ENCODE data around the gene RNF13.

RNF13 gene

GRCh38 chr3:149891621-149892020, 78.6 kb downstream of the RNF13 start:
- Histone ChIP-seq H3K4me3 (ENCODE audit: low read length in 2 of 2) (no peak overlapping the region), H3K27ac (ENCODE audit: low read depth in 2 of 2, low read length in 2 of 2) (no peak overlapping the region), H3K9ac (ENCODE audit: low read depth in 1 of 2, low read length in 2 of 2) (no peak overlapping the region), H3K4me1 (ENCODE audit: control insufficient read depth in 2 of 2, insufficient read depth in 2 of 2, low read length in 2 of 2) (peaks cover 0 to 2% of the 10 kb centered on the region in 2 donors), H3K36me3 (ENCODE audit: control insufficient read depth in 2 of 2, insufficient read depth in 2 of 2, low read length in 2 of 2) (peaks cover 0 to 6% of the 10 kb centered on the region in 2 donors), H3K27me3 (ENCODE audit: control insufficient read depth in 2 of 2, insufficient read depth in 2 of 2, low read length in 2 of 2) (no peaks in the 10 kb centered on the region), H3K9me3 (ENCODE audit: control insufficient read depth in 2 of 2, low read length in 2 of 2) (no peaks in the 10 kb centered on the region)

GRCh38 chr3:149892371-149892770, 79.4 kb downstream of the RNF13 start:
- Histone ChIP-seq H3K9ac (ENCODE audit: low read depth in 1 of 2, low read length in 2 of 2) (no peak overlapping the region), H3K27me3 (ENCODE audit: control insufficient read depth in 2 of 2, insufficient read depth in 2 of 2, low read length in 2 of 2) (no peaks in the 10 kb centered on the region), H3K9me3 (ENCODE audit: control insufficient read depth in 2 of 2, low read length in 2 of 2) (no peaks in the 10 kb centered on the region), H3K4me3 (ENCODE audit: low read length in 2 of 2) (no peak overlapping the region), H3K36me3 (ENCODE audit: control insufficient read depth in 2 of 2, insufficient read depth in 2 of 2, low read length in 2 of 2) (peaks cover 0 to 3% of the 10 kb centered on the region in 2 donors), H3K4me1 (ENCODE audit: control insufficient read depth in 2 of 2, insufficient read depth in 2 of 2, low read length in 2 of 2) (peaks cover 0 to 2% of the 10 kb centered on the region in 2 donors), H3K27ac (ENCODE audit: low read depth in 2 of 2, low read length in 2 of 2) (no peak overlapping the region)

- H3K27me3 ChIP-seq (ENCODE audit: control insufficient read depth in 2 of 2, insufficient read depth in 2 of 2, low read length in 2 of 2) = no peaks in the 10 kb centered on the region
- no peak overlapping the region for H3K9ac ChIP-seq (ENCODE audit: low read depth in 1 of 2, low read length in 2 of 2)
- H3K27ac ChIP-seq (ENCODE audit: low read depth in 2 of 2, low read length in 2 of 2) = no peak overlapping the region
- peaks cover 0 to 4% of the 10 kb centered on the region in 2 donors for H3K36me3 ChIP-seq (ENCODE audit: control insufficient read depth in 2 of 2, insufficient read depth in 2 of 2, low read length in 2 of 2)
- H3K4me3 ChIP-seq (ENCODE audit: low read length in 2 of 2) = no peak overlapping the region
- peaks cover 0 to 2% of the 10 kb centered on the region in 2 donors for H3K4me1 ChIP-seq (ENCODE audit: control insufficient read depth in 2 of 2, insufficient read depth in 2 of 2, low read length in 2 of 2)
- no peaks in the 10 kb centered on the region for H3K9me3 ChIP-seq (ENCODE audit: control insufficient read depth in 2 of 2, low read length in 2 of 2)
Measured at GRCh38 chr3:149894205-149894604, 81.2 kb downstream of the RNF13 start.

GRCh38 chr3:149895339-149895738, 82.3 kb downstream of the RNF13 start:
- peaks cover 0 to 2% of the 10 kb centered on the region in 2 donors for H3K4me1 ChIP-seq (ENCODE audit: control insufficient read depth in 2 of 2, insufficient read depth in 2 of 2, low read length in 2 of 2)
- peaks cover 0 to 4% of the 10 kb centered on the region in 2 donors for H3K36me3 ChIP-seq (ENCODE audit: control insufficient read depth in 2 of 2, insufficient read depth in 2 of 2, low read length in 2 of 2)
- no peak overlapping the region for H3K27ac ChIP-seq (ENCODE audit: low read depth in 2 of 2, low read length in 2 of 2)
- no peak overlapping the region for H3K9ac ChIP-seq (ENCODE audit: low read depth in 1 of 2, low read length in 2 of 2)
- H3K27me3 ChIP-seq (ENCODE audit: control insufficient read depth in 2 of 2, insufficient read depth in 2 of 2, low read length in 2 of 2) = no peaks in the 10 kb centered on the region
- no peak overlapping the region for H3K4me3 ChIP-seq (ENCODE audit: low read length in 2 of 2)
- H3K9me3 ChIP-seq (ENCODE audit: control insufficient read depth in 2 of 2, low read length in 2 of 2) = no peaks in the 10 kb centered on the region

- Histone ChIP-seq H3K27me3 (ENCODE audit: control insufficient read depth in 2 of 2, insufficient read depth in 2 of 2, low read length in 2 of 2) (no peaks in the 10 kb centered on the region), H3K4me3 (ENCODE audit: low read length in 2 of 2) (no peak overlapping the region), H3K9ac (ENCODE audit: low read depth in 1 of 2, low read length in 2 of 2) (no peak overlapping the region), H3K4me1 (ENCODE audit: control insufficient read depth in 2 of 2, insufficient read depth in 2 of 2, low read length in 2 of 2) (peaks cover 0 to 2% of the 10 kb centered on the region in 2 donors), H3K27ac (ENCODE audit: low read depth in 2 of 2, low read length in 2 of 2) (no peak overlapping the region), H3K9me3 (ENCODE audit: control insufficient read depth in 2 of 2, low read length in 2 of 2) (no peaks in the 10 kb centered on the region), H3K36me3 (ENCODE audit: control insufficient read depth in 2 of 2, insufficient read depth in 2 of 2, low read length in 2 of 2) (peaks cover 0 to 4% of the 10 kb centered on the region in 2 donors)
Measured at GRCh38 chr3:149895769-149896168, 82.8 kb downstream of the RNF13 start.

GRCh38 chr3:149898771-149899170, 85.8 kb downstream of the RNF13 start:
- Histone ChIP-seq H3K9ac (ENCODE audit: low read depth in 1 of 2, low read length in 2 of 2) (no peak overlapping the region), H3K27ac (ENCODE audit: low read depth in 2 of 2, low read length in 2 of 2) (no peak overlapping the region), H3K9me3 (ENCODE audit: control insufficient read depth in 2 of 2, low read length in 2 of 2) (no peaks in the 10 kb centered on the region), H3K4me1 (ENCODE audit: control insufficient read depth in 2 of 2, insufficient read depth in 2 of 2, low read length in 2 of 2) (no peaks in the 10 kb centered on the region), H3K4me3 (ENCODE audit: low read length in 2 of 2) (no peak overlapping the region), H3K27me3 (ENCODE audit: control insufficient read depth in 2 of 2, insufficient read depth in 2 of 2, low read length in 2 of 2) (no peaks in the 10 kb centered on the region), H3K36me3 (ENCODE audit: control insufficient read depth in 2 of 2, insufficient read depth in 2 of 2, low read length in 2 of 2) (peaks cover 0 to 4% of the 10 kb centered on the region in 2 donors)

- H3K4me3 ChIP-seq (ENCODE audit: low read length in 2 of 2) = no peak overlapping the region
- peaks cover 0 to 4% of the 10 kb centered on the region in 2 donors for H3K36me3 ChIP-seq (ENCODE audit: control insufficient read depth in 2 of 2, insufficient read depth in 2 of 2, low read length in 2 of 2)
- no peaks in the 10 kb centered on the region for H3K9me3 ChIP-seq (ENCODE audit: control insufficient read depth in 2 of 2, low read length in 2 of 2)
- no peak overlapping the region for H3K9ac ChIP-seq (ENCODE audit: low read depth in 1 of 2, low read length in 2 of 2)
- no peaks in the 10 kb centered on the region for H3K27me3 ChIP-seq (ENCODE audit: control insufficient read depth in 2 of 2, insufficient read depth in 2 of 2, low read length in 2 of 2)
- H3K27ac ChIP-seq (ENCODE audit: low read depth in 2 of 2, low read length in 2 of 2) = no peak overlapping the region
- no peaks in the 10 kb centered on the region for H3K4me1 ChIP-seq (ENCODE audit: control insufficient read depth in 2 of 2, insufficient read depth in 2 of 2, low read length in 2 of 2)
Measured at GRCh38 chr3:149900322-149900721, 87.3 kb downstream of the RNF13 start.

- H3K9me3 ChIP-seq (ENCODE audit: control insufficient read depth in 2 of 2, low read length in 2 of 2) = no peaks in the 10 kb centered on the region
Measured at GRCh38 chr3:149901770-149902169, 88.8 kb downstream of the RNF13 start.

GRCh38 chr3:149902498-149903139, 89.6 kb downstream of the RNF13 start:
- H3K27ac ChIP-seq (ENCODE audit: low read depth in 2 of 2, low read length in 2 of 2) = no peak overlapping the region
- H3K9ac ChIP-seq (ENCODE audit: low read depth in 1 of 2, low read length in 2 of 2) = no peak overlapping the region
- H3K36me3 ChIP-seq (ENCODE audit: control insufficient read depth in 2 of 2, insufficient read depth in 2 of 2, low read length in 2 of 2) = peaks cover 0 to 2% of the 10 kb centered on the region in 2 donors

More at GRCh38 chr3:149901770-149902169, 88.8 kb downstream of the RNF13 start:
- H3K9ac ChIP-seq (ENCODE audit: low read depth in 1 of 2, low read length in 2 of 2) = no peak overlapping the region
- H3K27ac ChIP-seq (ENCODE audit: low read depth in 2 of 2, low read length in 2 of 2) = no peak overlapping the region
- H3K4me3 ChIP-seq (ENCODE audit: low read length in 2 of 2) = no peak overlapping the region
- peaks cover 0 to 4% of the 10 kb centered on the region in 2 donors for H3K36me3 ChIP-seq (ENCODE audit: control insufficient read depth in 2 of 2, insufficient read depth in 2 of 2, low read length in 2 of 2)
- no peaks in the 10 kb centered on the region for H3K4me1 ChIP-seq (ENCODE audit: control insufficient read depth in 2 of 2, insufficient read depth in 2 of 2, low read length in 2 of 2)
- H3K27me3 ChIP-seq (ENCODE audit: control insufficient read depth in 2 of 2, insufficient read depth in 2 of 2, low read length in 2 of 2) = no peaks in the 10 kb centered on the region

GRCh38 chr3:149906036-149906435, 93.0 kb downstream of the RNF13 start:
- Histone ChIP-seq H3K27ac (ENCODE audit: low read depth in 2 of 2, low read length in 2 of 2) (no peak overlapping the region), H3K36me3 (ENCODE audit: control insufficient read depth in 2 of 2, insufficient read depth in 2 of 2, low read length in 2 of 2) (no peaks in the 10 kb centered on the region), H3K9me3 (ENCODE audit: control insufficient read depth in 2 of 2, low read length in 2 of 2) (no peaks in the 10 kb centered on the region), H3K4me3 (ENCODE audit: low read length in 2 of 2) (no peak overlapping the region), H3K27me3 (ENCODE audit: control insufficient read depth in 2 of 2, insufficient read depth in 2 of 2, low read length in 2 of 2) (no peaks in the 10 kb centered on the region), H3K4me1 (ENCODE audit: control insufficient read depth in 2 of 2, insufficient read depth in 2 of 2, low read length in 2 of 2) (no peaks in the 10 kb centered on the region), H3K9ac (ENCODE audit: low read depth in 1 of 2, low read length in 2 of 2) (no peak overlapping the region)

More at GRCh38 chr3:149902498-149903139, 89.6 kb downstream of the RNF13 start:
- Histone ChIP-seq H3K4me3 (ENCODE audit: low read length in 2 of 2) (no peak overlapping the region), H3K9me3 (ENCODE audit: control insufficient read depth in 2 of 2, low read length in 2 of 2) (no peaks in the 10 kb centered on the region), H3K27me3 (ENCODE audit: control insufficient read depth in 2 of 2, insufficient read depth in 2 of 2, low read length in 2 of 2) (no peaks in the 10 kb centered on the region), H3K4me1 (ENCODE audit: control insufficient read depth in 2 of 2, insufficient read depth in 2 of 2, low read length in 2 of 2) (no peaks in the 10 kb centered on the region)

All from mucosa of rectum (tissue), 2 donors.